GM18909 (cell line): ENCODE results near the gene BICD1.

Experiments
- ATAC-seq: cut with Tn5 transposase; IDR thresholded peaks from one replicate; pipeline ENCODE4 v1.9.1; 2021; ENCODE audit warnings: mild to moderate bottlenecking; ENCODE audit not compliant: unreplicated experiment, poor library complexity

BICD1 gene

DNA sequence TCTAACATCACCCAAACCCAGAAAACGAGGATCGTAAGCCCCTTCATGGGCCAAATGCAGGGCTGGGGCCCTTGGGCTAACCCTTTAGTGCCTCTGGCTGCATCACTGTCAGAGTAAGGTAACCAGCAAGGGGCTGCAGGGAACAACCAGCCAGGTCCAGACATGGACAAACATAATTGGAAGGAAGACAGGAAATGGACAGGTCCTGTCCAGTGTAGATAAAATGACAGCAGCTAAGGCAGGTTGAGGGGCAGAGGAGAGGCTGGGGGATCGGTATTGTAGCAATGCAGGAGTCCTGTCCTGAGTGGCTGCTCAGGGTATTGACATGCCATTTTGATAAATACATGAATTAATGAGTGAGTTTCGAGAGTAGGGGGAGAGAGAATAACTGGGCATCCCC lies 29.8 kb downstream of the BICD1 start:
- ATAC-seq: no peak

GRCh38 chr12:32139064-32139421 lies 32.4 kb downstream of the BICD1 start:
- ATAC-seq: peak; percentile 91

GRCh38 chr12:32140877-32141276 lies 34.2 kb downstream of the BICD1 start:
- no peak for ATAC-seq

- no peak for ATAC-seq
Observed at GRCh38 chr12:32145096-32145495, 38.4 kb downstream of the BICD1 start.

DNA sequence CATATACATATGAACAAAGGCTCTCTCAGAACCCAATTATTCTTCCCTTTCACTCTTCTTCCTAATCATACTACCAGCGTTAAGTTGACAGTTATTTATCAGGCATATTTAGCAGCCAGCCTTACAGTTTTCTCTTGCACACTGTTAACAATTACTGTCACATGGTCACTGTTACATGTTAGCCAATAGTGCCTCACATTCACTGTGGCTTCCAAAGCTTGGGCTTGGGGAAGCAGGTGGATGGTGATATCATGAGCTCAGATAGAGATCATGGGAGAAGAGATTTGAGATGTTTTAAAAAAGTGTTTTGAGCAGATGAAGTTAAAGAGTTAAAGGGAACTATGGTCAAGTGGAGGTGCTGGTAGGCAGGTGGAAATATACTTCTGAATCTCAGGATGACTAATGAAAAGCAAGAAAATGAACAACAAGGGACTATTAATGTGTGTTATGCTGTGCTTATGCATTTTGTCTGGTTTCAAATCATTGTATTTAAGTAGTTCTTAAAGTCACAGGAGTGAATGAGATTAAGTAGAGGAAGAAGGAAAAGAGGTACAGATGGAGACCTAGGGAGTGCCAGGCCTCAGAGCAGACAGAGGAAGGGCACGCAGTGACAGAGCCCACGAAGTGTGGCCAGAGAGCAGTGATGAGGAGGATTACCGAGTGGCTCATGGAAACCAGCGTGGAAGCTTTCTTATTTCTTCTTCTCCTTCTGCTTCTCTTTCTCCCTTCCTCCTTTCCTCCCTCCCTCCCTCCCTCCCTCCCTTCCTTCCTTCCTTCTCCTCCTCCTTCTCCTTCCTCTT lies 39.6 kb downstream of the BICD1 start:
- peak; percentile 80 for ATAC-seq

DNA sequence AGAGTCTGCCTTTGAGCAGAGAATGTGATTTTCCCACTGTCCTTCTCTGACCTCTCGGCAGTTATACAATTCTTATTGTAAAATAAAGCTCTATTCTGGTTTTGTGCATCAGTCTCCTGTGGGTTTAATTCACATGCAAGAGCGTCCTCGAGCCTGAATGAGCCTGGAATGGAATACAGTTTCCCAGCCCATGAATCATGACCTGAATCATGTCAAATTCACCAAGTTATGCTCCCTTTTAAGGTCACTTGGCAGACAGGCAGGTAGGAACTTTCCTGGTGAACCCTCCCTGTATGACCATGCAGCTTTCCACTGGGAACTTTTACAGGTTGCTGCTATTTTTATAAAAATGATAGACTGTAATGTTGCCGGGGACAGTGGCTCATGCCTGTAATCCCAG lies 41.7 kb downstream of the BICD1 start:
- ATAC-seq: no peak

DNA sequence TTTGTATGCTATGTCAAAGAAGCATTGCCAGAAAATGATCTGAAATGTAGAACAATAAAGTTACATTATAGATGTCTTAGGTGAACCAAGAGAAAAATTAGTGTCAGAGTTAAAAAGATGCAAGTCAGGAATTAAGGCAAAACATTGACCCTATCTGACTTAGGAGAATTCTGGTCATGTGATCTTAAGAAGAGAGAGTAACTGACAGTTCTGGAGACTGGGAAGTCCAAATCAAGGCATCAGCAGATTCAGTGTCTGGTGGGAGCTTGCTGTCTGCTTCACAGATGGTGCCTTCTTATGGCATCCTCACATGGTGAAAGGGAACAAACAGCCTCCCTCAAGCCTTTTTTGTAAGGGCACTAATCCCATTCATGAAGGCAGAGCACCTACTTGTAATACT lies 42.8 kb downstream of the BICD1 start:
- ATAC-seq: no peak

- no peak for ATAC-seq
Observed at GRCh38 chr12:32151086-32151485, 44.4 kb downstream of the BICD1 start.

GRCh38 chr12:32151552-32151951 lies 44.9 kb downstream of the BICD1 start:
- no peak for ATAC-seq

- no peak for ATAC-seq
Observed at GRCh38 chr12:32155041-32155440, 48.4 kb downstream of the BICD1 start.

DNA sequence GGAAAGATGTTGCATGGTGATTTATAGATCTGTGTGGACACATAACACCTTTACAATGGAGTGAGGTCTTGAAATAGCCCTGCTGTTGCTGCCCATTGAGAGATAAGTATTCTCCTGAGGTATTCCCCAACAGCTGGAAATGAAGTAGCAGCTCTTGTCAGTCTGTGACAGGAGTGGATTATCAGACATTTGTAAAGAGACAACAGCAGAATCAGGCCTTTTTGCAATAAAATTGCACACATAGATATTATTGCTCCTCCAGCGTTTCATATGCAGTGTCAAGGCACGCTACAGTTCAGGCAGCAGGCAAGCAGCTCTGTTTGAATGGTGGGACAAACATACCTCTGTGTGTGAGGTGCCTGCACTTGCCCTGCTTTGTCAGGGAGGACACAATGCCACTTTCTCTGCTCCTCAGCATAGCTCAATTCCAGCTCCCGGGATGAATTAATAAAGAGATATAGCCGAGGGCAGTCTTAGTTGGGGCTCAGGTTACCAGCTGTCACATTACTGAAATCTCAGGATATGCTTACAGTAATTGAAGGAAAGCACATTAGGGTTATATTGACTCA lies 49.4 kb downstream of the BICD1 start:
- ATAC-seq: no peak

- ATAC-seq: no peak
Observed at GRCh38 chr12:32158525-32158924, 51.9 kb downstream of the BICD1 start.

DNA sequence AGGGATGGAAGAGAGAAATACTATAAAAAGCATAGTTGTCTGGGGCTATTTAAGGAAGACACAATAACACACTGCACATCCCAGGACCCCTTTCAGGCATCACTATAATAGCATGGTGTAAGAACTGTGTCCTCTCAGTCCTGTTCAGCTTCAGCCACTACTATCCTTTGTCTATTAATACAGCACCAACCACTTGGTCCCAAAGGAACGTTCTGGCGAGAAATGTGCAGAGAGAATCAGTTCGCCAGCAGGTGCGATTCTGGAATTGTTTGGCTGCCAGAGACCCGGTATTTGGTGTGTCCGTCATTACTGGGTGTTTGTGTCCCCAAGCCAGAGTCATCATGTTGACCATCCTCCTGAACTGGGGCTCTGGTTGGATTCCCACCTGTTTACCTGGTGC lies 52.7 kb downstream of the BICD1 start:
- no peak for ATAC-seq

DNA sequence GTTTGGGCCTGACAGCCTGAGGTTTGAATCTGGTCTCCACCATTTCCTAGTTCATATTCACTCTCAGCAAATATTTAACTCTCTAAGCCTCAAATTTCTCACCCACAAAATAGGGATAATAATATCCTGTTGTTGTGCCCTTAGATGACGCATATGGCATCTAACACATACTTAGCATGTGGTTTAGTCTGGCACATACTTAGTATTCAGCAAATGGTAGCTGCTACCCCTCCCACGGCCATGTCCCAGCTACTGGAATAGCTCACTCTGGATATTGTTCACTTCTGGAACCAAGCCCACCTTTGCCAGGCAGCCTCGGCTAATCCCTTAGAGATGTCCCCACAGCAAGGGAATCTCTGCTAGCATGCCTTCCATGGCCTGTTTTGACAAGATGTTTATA lies 53.3 kb downstream of the BICD1 start:
- ATAC-seq: no peak

DNA sequence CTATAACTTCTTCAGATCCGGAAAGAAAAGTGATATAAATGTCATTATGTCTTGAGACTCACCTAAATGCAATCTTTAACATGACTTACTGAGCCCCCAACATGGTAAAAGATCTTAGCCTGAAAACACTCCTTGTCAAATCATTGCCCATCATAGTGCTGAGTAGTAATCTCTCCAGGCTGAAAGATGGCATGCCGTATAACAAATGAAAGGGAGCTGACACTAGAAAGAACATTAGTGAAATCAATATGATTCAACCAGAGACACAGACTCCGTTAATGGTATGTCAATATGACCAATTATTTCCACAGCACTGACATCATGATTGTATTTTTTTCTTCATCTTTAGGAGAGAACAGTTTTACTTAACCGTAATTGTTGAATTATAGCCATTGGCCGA lies 54.4 kb downstream of the BICD1 start:
- ATAC-seq: no peak

GRCh38 chr12:32163596-32163995 lies 56.9 kb downstream of the BICD1 start:
- no peak for ATAC-seq

DNA sequence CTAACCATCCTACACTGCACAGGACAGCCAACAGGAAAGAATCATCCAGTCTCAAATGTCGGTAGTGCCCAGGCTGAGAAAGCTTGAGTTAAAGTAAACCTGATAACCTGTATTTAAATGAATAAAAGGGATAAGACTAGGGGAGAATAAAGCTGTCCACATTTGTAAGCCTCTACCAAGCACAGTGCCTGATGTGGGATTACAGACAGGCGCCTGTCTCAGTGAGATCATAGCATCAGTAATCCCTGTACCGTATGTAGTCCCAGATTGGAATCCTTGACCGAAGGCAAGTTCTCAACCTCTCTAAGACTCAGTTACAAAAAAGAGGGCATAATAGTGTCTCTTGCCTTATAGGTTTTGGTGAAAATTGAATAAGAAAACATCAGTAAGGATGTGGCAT lies 59.9 kb downstream of the BICD1 start:
- no peak for ATAC-seq

GRCh38 chr12:32170437-32170998 lies 63.9 kb downstream of the BICD1 start:
- no peak for ATAC-seq

DNA sequence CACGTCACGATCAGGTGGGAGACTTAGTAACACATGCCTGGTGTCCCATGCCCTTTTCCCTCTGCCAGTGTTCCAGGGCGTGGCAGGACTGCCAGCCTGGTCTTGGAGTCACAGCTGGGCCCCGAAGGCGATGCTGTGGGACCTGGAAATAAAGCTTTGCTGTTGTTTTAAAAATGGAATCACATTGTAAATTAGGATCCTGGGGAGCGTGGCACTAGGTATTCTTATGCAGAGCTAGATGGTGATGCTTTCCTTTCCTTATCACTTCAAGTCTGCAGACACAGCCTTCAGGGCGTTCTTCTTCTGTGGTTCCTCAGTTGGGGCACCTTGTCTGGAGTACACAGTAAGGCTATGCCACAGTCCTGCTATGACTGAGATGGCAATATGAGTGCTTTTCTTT lies 64.6 kb downstream of the BICD1 start:
- ATAC-seq: no peak

DNA sequence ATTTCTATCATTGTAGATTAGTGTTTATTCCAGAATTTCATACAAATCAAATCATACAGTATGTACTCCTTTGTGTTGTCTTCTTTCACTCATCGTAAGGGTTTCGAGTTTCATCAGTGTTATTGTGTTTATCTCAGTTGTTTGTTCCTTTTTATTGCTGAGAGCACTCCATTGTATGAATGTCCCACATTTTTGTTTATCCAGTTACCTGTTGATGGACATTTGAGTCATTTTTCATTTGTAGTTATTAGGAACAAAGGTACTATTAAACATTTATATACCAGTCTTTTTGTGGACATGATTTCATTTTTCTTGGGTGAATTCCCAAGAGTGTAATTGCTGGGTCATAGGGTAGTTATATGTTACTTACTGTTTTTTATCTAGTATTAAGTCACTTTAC lies 70.0 kb downstream of the BICD1 start:
- no peak for ATAC-seq

- ATAC-seq: no peak
Observed at GRCh38 chr12:32178341-32179010, 71.8 kb downstream of the BICD1 start.
